ENCODE data around the gene STAM2.

DNA sequence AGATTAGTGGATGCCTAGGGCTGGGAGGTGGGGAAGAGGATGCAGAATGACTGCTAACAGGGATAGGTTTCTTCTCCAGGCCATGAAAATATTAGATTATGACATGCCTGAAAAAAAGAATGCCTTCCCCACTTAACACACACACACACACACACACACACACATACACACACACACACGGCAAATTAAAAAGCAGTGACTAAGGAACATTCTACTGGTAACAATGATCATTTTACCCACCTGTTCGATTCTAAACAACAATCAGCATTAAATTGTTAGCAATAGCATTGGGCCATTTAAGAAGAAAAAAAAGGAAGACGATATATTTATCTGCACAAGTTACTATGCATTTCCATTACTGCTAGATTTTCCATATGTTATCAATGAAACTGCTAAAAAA is 87.6 kb downstream of the STAM2 start:
- TF ChIP-seq, protein P1, sequence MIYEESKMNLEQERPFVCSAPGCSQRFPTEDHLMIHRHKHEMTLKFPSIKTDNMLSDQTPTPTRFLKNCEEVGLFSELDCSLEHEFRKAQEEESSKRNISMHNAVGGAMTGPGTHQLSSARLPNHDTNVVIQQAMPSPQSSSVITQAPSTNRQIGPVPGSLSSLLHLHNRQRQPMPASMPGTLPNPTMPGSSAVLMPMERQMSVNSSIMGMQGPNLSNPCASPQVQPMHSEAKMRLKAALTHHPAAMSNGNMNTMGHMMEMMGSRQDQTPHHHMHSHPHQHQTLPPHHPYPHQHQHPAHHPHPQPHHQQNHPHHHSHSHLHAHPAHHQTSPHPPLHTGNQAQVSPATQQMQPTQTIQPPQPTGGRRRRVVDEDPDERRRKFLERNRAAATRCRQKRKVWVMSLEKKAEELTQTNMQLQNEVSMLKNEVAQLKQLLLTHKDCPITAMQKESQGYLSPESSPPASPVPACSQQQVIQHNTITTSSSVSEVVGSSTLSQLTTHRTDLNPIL (CRISPR knock-in tag; IDR thresholded peaks at IDR 0.05; ENCODE audit: low read depth): no peak
- TF ChIP-seq, protein P2, sequence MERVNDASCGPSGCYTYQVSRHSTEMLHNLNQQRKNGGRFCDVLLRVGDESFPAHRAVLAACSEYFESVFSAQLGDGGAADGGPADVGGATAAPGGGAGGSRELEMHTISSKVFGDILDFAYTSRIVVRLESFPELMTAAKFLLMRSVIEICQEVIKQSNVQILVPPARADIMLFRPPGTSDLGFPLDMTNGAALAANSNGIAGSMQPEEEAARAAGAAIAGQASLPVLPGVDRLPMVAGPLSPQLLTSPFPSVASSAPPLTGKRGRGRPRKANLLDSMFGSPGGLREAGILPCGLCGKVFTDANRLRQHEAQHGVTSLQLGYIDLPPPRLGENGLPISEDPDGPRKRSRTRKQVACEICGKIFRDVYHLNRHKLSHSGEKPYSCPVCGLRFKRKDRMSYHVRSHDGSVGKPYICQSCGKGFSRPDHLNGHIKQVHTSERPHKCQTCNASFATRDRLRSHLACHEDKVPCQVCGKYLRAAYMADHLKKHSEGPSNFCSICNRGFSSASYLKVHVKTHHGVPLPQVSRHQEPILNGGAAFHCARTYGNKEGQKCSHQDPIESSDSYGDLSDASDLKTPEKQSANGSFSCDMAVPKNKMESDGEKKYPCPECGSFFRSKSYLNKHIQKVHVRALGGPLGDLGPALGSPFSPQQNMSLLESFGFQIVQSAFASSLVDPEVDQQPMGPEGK (CRISPR knock-in tag; IDR thresholded peaks at IDR 0.05; ENCODE audit: borderline replicate concordance): no peak
- TF ChIP-seq ZFP3 (CRISPR knock-in tag; IDR thresholded peaks at IDR 0.05): no peak
- no peak for TF ChIP-seq ZNF8 (CRISPR knock-in tag; IDR thresholded peaks at IDR 0.05)
- no peak for TF ChIP-seq ARNTL (CRISPR knock-in tag; IDR thresholded peaks at IDR 0.05; ENCODE audit: borderline replicate concordance, low read depth)
- TF ChIP-seq ZFP30 (CRISPR knock-in tag; IDR thresholded peaks at IDR 0.05): no peak

Measured in SK-N-SH treated with all-trans-retinoic acid at 6 μM for 48 hours (cell line).